SK-N-SH (cell line): ENCODE data around the gene DAP.

ENCODE experiments used
- EZH2phosphoT487 ChIP-seq: fragments of 200-600 bp; sonication (generic); IDR thresholded peaks from 2 replicates; pipeline ENCODE4 v1.6.1; 2017; ENCODE audit warnings: low read depth, mixed run types, mild to moderate bottlenecking, antibody characterized with exemption, moderate library complexity, borderline replicate concordance
- JUND ChIP-seq: IDR thresholded peaks from 2 replicates; pipeline ENCODE4 v1.4.0; 2012
- TF ChIP-seq, protein P1 (sequence below): fragments of 200-600 bp; sonication (generic); IDR thresholded peaks from 2 replicates; pipeline ENCODE4 v1.6.1; 2017; ENCODE audit warnings: antibody characterized with exemption, mild to moderate bottlenecking, moderate library complexity

DNA sequence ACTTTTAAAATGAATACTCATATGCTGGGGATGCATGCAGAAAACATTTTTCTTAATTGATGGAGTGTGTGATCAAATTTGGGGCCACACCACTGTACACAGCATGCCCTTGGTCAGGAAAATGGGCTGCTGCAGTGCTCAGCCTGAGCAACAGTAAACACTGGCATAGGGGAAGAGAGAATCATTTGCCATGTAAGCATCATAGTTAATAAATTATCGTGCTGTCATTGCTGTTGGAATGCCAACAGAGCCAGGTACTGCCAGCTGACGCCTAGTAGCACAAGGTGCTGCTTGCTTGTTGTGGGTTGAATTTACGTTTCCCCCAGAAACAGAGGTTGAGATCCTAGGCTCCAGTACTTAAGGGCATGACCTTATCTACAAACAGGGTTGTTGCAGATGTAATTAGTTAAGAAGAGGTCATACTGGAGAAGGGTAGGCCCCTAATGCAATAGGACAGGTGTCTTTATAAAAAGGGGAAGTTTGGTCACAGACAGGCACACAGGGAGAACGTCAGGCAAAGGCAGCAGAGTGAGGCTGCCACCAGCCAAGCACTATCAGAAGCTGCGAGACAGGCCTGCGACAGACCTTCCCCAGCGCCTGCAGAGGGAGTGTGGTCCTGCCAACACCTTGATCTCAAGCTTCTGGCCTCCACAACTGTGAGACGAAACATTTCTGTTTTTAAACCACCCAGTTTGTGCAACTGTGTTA, 25.3 kb downstream of the DAP start:
- TF ChIP-seq EZH2phosphoT487 (no peak), JUND (no peak)
- TF ChIP-seq, protein P1, sequence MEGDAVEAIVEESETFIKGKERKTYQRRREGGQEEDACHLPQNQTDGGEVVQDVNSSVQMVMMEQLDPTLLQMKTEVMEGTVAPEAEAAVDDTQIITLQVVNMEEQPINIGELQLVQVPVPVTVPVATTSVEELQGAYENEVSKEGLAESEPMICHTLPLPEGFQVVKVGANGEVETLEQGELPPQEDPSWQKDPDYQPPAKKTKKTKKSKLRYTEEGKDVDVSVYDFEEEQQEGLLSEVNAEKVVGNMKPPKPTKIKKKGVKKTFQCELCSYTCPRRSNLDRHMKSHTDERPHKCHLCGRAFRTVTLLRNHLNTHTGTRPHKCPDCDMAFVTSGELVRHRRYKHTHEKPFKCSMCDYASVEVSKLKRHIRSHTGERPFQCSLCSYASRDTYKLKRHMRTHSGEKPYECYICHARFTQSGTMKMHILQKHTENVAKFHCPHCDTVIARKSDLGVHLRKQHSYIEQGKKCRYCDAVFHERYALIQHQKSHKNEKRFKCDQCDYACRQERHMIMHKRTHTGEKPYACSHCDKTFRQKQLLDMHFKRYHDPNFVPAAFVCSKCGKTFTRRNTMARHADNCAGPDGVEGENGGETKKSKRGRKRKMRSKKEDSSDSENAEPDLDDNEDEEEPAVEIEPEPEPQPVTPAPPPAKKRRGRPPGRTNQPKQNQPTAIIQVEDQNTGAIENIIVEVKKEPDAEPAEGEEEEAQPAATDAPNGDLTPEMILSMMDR = no peak
